ENCODE results near the gene RET.

DNA sequence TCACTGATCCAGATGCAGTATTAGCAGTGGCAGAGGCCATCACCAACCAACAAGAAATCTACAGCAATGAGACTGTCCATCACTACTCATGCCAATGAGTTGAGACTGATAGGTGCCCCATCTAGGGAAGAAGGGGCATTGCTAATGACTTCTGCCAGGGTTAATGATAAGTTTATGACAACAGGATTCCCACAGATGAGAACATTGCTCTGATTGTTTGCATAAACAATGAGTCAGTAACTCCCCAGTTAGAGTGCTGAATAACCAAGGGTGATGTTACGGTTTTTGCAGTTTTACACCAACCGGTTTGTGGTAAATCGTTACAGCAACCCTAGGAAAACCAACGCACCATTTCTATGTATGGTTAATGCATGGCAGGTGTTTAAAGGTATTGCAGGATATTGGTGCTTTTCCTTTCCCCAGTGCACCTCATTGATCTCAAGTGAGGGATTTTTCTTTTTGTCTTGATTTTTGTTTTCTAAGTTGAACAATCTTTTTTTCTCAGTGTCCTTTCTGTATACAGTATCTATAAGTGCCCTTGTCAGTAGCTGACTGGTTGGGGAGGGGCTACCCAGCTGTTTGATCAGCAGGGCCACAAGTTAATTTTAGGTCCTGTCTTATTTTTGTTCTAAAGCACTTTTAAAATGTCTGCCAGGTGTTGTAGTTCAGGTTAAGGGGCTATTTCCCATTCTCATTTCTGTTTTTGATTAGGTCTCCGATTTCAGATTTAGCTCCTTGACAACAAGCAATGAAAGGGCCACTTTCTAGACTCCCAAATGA, 57.4 kb downstream of the RET start:
- TF ChIP-seq POLR2A (IDR thresholded peaks at IDR 0.05): no peak
- TF ChIP-seq, protein P1, sequence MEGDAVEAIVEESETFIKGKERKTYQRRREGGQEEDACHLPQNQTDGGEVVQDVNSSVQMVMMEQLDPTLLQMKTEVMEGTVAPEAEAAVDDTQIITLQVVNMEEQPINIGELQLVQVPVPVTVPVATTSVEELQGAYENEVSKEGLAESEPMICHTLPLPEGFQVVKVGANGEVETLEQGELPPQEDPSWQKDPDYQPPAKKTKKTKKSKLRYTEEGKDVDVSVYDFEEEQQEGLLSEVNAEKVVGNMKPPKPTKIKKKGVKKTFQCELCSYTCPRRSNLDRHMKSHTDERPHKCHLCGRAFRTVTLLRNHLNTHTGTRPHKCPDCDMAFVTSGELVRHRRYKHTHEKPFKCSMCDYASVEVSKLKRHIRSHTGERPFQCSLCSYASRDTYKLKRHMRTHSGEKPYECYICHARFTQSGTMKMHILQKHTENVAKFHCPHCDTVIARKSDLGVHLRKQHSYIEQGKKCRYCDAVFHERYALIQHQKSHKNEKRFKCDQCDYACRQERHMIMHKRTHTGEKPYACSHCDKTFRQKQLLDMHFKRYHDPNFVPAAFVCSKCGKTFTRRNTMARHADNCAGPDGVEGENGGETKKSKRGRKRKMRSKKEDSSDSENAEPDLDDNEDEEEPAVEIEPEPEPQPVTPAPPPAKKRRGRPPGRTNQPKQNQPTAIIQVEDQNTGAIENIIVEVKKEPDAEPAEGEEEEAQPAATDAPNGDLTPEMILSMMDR (IDR thresholded peaks at IDR 0.05): no peak

Measured in ovary (tissue), 3 donors.